Karpas-422 (cell line): ENCODE results near the gene ZNF680. TPM values are rescaled to one million over a fixed set of nuclear protein-coding genes. Genes with fewer than 3 reads are reported as not detected.
"Not testable (repeated sequence)": the region's sequence is repeated elsewhere in the genome, so short reads cannot be mapped to it uniquely, and the experiment has no call there.

Source experiments
- DNase-seq: peaks from one replicate; pipeline ENCODE4 v3.0.0-alpha.2; 2015
- H2AFZ ChIP-seq: fragments of 200-600 bp; sonication (generic); 2 replicates; pipeline ENCODE4 v1.6.1; 2014; ENCODE audit warnings: antibody characterized with exemption, low read length, mixed read lengths
- H3K27ac ChIP-seq: fragments of 200-600 bp; sonication (generic); 2 replicates; pipeline ENCODE4 v1.5.1; 2014; ENCODE audit warnings: mild to moderate bottlenecking, low read length, moderate library complexity
- H3K27me3 ChIP-seq: fragments of 200-600 bp; sonication (generic); 2 replicates; pipeline ENCODE4 v1.6.1; 2014; ENCODE audit warnings: low read length, mixed read lengths
- H3K36me3 ChIP-seq: fragments of 200-600 bp; sonication (generic); 2 replicates; pipeline ENCODE4 v1.6.1; 2014; ENCODE audit warnings: low read length, mixed read lengths; ENCODE audit not compliant: insufficient read depth
- H3K4me1 ChIP-seq: fragments of 200-600 bp; sonication (generic); 2 replicates; pipeline ENCODE4 v1.6.1; 2014; ENCODE audit warnings: mild to moderate bottlenecking, low read length, mixed read lengths
- H3K4me2 ChIP-seq: fragments of 200-600 bp; sonication (generic); 2 replicates; pipeline ENCODE4 v1.6.1; 2014; ENCODE audit warnings: low read length, low read depth, mild to moderate bottlenecking; ENCODE audit not compliant: poor library complexity, severe bottlenecking
- H3K4me3 ChIP-seq: fragments of 200-600 bp; sonication (generic); 2 replicates; pipeline ENCODE4 v1.5.1; 2014; ENCODE audit warnings: mild to moderate bottlenecking, antibody characterized with exemption, low read length, mixed read lengths
- H3K79me2 ChIP-seq: fragments of 200-600 bp; sonication (generic); 2 replicates; pipeline ENCODE4 v1.6.1; 2014; ENCODE audit warnings: mild to moderate bottlenecking, low read length, mixed read lengths
- H3K9ac ChIP-seq: fragments of 200-600 bp; sonication (generic); 2 replicates; pipeline ENCODE4 v1.6.0; 2014; ENCODE audit warnings: low read length
- H3K9me2 ChIP-seq: fragments of 200-600 bp; sonication (generic), shearing (Covaris generic); replicated peaks from 2 replicates; pipeline ENCODE4 v1.6.0; 2014; ENCODE audit warnings: mild to moderate bottlenecking, low read length, moderate library complexity; ENCODE audit not compliant: insufficient read depth
- H3K9me3 ChIP-seq: fragments of 300-700, 200-600 bp; sonication (generic); 2 replicates; pipeline ENCODE4 v1.6.1; 2014; ENCODE audit warnings: low read length, mixed read lengths
- H4K20me1 ChIP-seq: fragments of 200-600 bp; sonication (generic); 2 replicates; pipeline ENCODE4 v1.6.1; 2014; ENCODE audit warnings: mild to moderate bottlenecking, antibody characterized with exemption, low read length, low read depth; ENCODE audit not compliant: insufficient read depth
- total RNA-seq: library from RNA; depleted of rRNA; stranded (reverse); fragments of >200 nt; shearing (Covaris generic); gene quantifications from 2 replicates; pipeline ENCODE4 v1.2.3, GENCODE V29; 2014; ENCODE audit warnings: low replicate concordance

Gene ZNF680
- total RNA-seq, 1 experiment from 2014 or later = 73.6 TPM

DNA sequence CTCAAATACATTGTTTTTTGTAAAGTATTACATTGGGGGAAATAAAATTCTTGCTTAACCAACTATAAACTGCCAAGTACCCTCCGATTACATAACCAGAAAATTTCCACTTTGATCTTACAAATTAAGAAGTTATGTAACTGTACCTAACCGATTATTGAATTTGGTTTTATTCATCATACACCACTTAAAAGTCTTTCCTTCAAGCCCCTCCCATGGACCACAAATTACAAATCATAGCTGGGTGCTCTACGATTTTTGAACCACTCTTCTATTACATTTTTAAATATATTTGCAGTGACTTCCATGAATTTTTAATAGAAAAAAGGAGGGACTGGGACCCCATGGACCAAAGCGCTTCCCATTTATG, 630 bp downstream of the ZNF680 start:
- Histone ChIP-seq H2AFZ (no peak overlapping the region; the same call in 1 of the 2 replicates), H3K4me3 (peak overlapping the region; percentile 100), H3K9ac (peak overlapping the region; percentile 96), H3K4me1 (peaks cover 11% of the 10 kb centered on the region; the same call in 1 of the 2 replicates), H3K9me2 (no peaks in the 10 kb centered on the region), H3K27ac (peak overlapping the region; percentile 77), H4K20me1 (no peaks in the 10 kb centered on the region), H3K79me2 (peaks cover 53% of the 10 kb centered on the region), H3K9me3 (peaks cover 12% of the 10 kb centered on the region), H3K36me3 (peaks cover 40% of the 10 kb centered on the region), H3K27me3 (no peaks in the 10 kb centered on the region), H3K4me2 (peak overlapping the region; percentile 93)
- DNase-seq = no peak

DNA sequence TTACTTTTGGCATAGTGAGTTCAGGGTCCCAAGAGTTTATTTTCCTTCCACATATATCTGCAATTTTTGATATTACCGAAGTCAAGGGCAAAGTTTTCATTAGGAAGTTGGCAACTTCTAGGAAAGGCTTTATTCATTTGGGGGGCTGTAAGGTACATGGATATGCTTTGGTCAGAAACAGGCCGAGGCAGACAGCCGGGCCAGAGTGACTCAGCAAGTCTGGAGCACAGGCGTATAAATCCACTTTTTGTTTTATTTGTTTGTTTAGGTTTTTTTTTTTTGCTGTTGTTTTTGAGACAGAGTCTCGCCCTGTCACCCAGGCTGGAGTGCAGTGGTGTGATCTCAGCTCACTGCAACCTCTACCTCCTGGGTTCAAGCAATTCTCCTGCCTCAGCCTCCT, 3.7 kb downstream of the ZNF680 start:
- Histone ChIP-seq H3K9ac (no peak overlapping the region), H3K4me2 (no peak overlapping the region), H3K9me2 (no peaks in the 10 kb centered on the region), H3K4me1 (peaks cover 11% of the 10 kb centered on the region; the same call in 1 of the 2 replicates), H3K36me3 (peaks cover 50% of the 10 kb centered on the region), H3K27me3 (no peaks in the 10 kb centered on the region), H3K27ac (no peak overlapping the region), H4K20me1 (no peaks in the 10 kb centered on the region), H2AFZ (no peak overlapping the region), H3K79me2 (peaks cover 83% of the 10 kb centered on the region), H3K4me3 (no peak overlapping the region), H3K9me3 (peaks cover 12% of the 10 kb centered on the region)
- DNase-seq = peak; percentile 31

DNA sequence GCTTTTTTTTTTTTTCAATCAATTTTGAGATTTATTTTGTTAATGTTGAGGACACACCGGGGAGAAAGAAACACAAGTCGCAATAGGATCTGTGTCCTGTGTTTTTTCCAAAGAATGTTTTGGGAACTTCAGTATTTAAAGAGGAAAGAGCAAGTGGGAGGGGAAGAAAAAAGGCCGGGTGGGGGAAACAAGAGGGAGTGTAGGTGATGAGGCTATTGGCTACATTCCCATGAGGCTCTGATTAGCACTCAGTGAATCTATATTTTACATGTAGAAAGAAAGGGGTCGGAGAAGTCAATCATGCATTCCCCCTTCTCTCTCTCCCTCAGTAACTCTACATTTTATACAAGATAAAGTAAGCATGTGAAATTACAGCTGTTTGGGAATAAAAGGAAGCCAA, 4.1 kb downstream of the ZNF680 start:
- H3K36me3 ChIP-seq = peaks cover 50% of the 10 kb centered on the region
- H4K20me1 ChIP-seq = no peaks in the 10 kb centered on the region
- H2AFZ ChIP-seq = no peak overlapping the region
- peaks cover 84% of the 10 kb centered on the region for H3K79me2 ChIP-seq
- peak; percentile 37 for DNase-seq
- H3K4me1 ChIP-seq = peaks cover 10% of the 10 kb centered on the region; the same call in 1 of the 2 replicates
- no peak overlapping the region for H3K27ac ChIP-seq
- H3K9me3 ChIP-seq = peaks cover 9% of the 10 kb centered on the region
- H3K4me2 ChIP-seq = no peak overlapping the region
- H3K9ac ChIP-seq = no peak overlapping the region
- H3K9me2 ChIP-seq = no peaks in the 10 kb centered on the region
- H3K27me3 ChIP-seq = no peaks in the 10 kb centered on the region
- H3K4me3 ChIP-seq = no peak overlapping the region

DNA sequence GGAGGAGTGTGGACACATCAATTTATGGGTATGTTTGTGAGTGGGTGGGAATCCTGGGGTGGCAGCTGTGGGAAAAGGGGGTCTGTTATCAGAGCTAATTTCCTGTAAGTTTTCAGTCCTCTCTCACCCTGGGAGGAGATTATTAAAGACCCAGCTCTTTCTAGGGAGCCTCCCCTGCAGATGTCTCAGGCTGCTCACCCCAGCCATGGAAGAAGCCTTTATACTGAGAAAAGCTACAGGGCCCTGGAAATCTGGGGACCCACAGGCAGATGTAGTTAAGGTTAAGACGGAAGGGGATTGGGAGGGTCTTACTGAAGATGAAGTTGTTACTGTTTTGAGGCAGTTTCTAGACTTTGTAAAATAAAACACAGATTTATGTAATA, 4.6 kb downstream of the ZNF680 start:
- H3K9me3 ChIP-seq = peaks cover 8% of the 10 kb centered on the region
- no peak overlapping the region for H2AFZ ChIP-seq
- H3K9me2 ChIP-seq = no peaks in the 10 kb centered on the region
- H3K36me3 ChIP-seq = peaks cover 52% of the 10 kb centered on the region
- H3K4me3 ChIP-seq = no peak overlapping the region
- H3K9ac ChIP-seq = no peak overlapping the region
- H3K79me2 ChIP-seq = peaks cover 87% of the 10 kb centered on the region
- H4K20me1 ChIP-seq = no peaks in the 10 kb centered on the region
- peak; percentile 43 for DNase-seq
- no peak overlapping the region for H3K27ac ChIP-seq
- no peak overlapping the region for H3K4me2 ChIP-seq
- H3K4me1 ChIP-seq = peaks cover 6% of the 10 kb centered on the region; the same call in 1 of the 2 replicates
- no peaks in the 10 kb centered on the region for H3K27me3 ChIP-seq

GRCh38 chr7:64557601-64558322, 5.1 kb downstream of the ZNF680 start:
- Histone ChIP-seq H4K20me1 (no peaks in the 10 kb centered on the region), H3K27me3 (no peaks in the 10 kb centered on the region), H3K4me2 (no peak overlapping the region), H3K27ac (no peak overlapping the region), H3K4me1 (peaks cover 4% of the 10 kb centered on the region; the same call in 1 of the 2 replicates), H3K4me3 (no peak overlapping the region), H2AFZ (no peak overlapping the region), H3K36me3 (peaks cover 55% of the 10 kb centered on the region), H3K9me2 (no peaks in the 10 kb centered on the region), H3K9ac (no peak overlapping the region), H3K79me2 (peaks cover 91% of the 10 kb centered on the region), H3K9me3 (peaks cover 8% of the 10 kb centered on the region)
- peak; percentile 33 for DNase-seq

DNA sequence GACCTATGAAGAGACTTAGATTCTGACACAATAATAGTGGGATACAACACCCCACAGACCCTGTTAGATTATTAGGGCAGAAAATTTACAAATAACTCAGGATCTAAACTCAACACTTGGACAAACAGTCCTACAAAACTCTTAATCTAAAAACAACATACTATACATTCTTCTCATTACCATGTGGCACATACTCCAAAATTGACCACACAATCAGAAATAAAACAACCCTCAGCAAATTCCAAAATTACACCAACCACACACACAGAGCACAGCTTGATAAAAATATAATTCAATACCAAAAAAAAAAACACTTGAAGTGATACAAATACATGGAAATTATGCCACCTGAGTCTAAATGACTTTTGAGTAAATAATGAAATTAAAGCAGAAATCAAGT, 7.8 kb downstream of the ZNF680 start:
- H3K4me2 ChIP-seq = no peak overlapping the region
- H3K27ac ChIP-seq = no peak overlapping the region
- DNase-seq = no peak
- peaks cover 61% of the 10 kb centered on the region for H3K36me3 ChIP-seq
- H3K4me1 ChIP-seq = no peaks in the 10 kb centered on the region
- no peaks in the 10 kb centered on the region for H3K27me3 ChIP-seq
- no peak overlapping the region for H3K4me3 ChIP-seq
- peaks cover 7% of the 10 kb centered on the region; the same call in 1 of the 2 replicates for H3K9me3 ChIP-seq
- H2AFZ ChIP-seq = no peak overlapping the region
- H3K9me2 ChIP-seq = no peaks in the 10 kb centered on the region
- peaks cover 91% of the 10 kb centered on the region for H3K79me2 ChIP-seq
- no peaks in the 10 kb centered on the region for H4K20me1 ChIP-seq
- no peak overlapping the region for H3K9ac ChIP-seq

GRCh38 chr7:64554188-64554587, 8.7 kb downstream of the ZNF680 start:
- not testable (repeated sequence) for H2AFZ ChIP-seq, H3K27me3 ChIP-seq, H4K20me1 ChIP-seq, H3K9me2 ChIP-seq, H3K27ac ChIP-seq, H3K4me2 ChIP-seq, H3K9me3 ChIP-seq, H3K4me3 ChIP-seq, H3K9ac ChIP-seq, H3K4me1 ChIP-seq, DNase-seq
- peaks cover 92% of the 10 kb centered on the region for H3K79me2 ChIP-seq
- peaks cover 62% of the 10 kb centered on the region for H3K36me3 ChIP-seq

GRCh38 chr7:64551375-64552142, 11.3 kb downstream of the ZNF680 start:
- DNase-seq = no peak
- no peak overlapping the region for H2AFZ ChIP-seq
- peaks cover 66% of the 10 kb centered on the region for H3K36me3 ChIP-seq
- no peaks in the 10 kb centered on the region for H3K4me1 ChIP-seq
- H3K27ac ChIP-seq = no peak overlapping the region
- no peak overlapping the region for H3K4me2 ChIP-seq
- no peaks in the 10 kb centered on the region for H3K27me3 ChIP-seq
- no peak overlapping the region for H3K4me3 ChIP-seq
- H4K20me1 ChIP-seq = no peaks in the 10 kb centered on the region
- H3K9ac ChIP-seq = no peak overlapping the region
- H3K9me2 ChIP-seq = no peaks in the 10 kb centered on the region
- H3K79me2 ChIP-seq = peaks cover 91% of the 10 kb centered on the region
- H3K9me3 ChIP-seq = peaks cover 7% of the 10 kb centered on the region; the same call in 1 of the 2 replicates
